Measurements from ENCODE around the gene YEATS4. TPM values are rescaled to one million over a fixed set of nuclear protein-coding genes. Genes with fewer than 3 reads are reported as not detected.
A peak's percentile ranks its signal among the peaks of the same experiment; 100 is the strongest.

Gene YEATS4
- total and polyA plus RNA-seq, 9 of the 15 experiments (the other 6 are each of a cell fraction or from before 2014, with no cell fraction given), result 25.9 to 92.2 (median 49.2) TPM

DNA sequence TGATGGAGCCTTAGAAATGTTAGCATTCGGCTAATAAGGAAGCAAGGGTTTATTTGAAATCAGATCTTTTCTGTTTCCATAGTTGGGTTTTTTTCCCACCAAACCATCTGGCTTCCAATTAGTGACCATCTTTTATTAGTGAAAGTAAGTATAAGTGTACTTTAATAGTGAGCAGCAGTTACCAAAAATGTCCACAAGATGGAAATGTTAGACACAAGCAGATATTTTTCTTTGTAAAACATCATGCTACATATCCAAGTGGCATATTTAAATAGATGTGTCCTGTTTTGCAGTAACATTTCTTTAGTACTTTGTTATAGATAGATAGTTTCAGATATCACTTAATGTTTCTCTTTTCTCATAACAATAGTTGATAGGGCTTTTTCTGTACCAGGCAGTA lies 28.8 kb downstream of the YEATS4 start (continued):
- TF ChIP-seq REST (IDR thresholded peaks at IDR 0.05; ENCODE audit: borderline replicate concordance), result peak; percentile 35; the same call in 1 of the 2 replicates
- no peak for TF ChIP-seq REST (CRISPR knock-in tag; IDR thresholded peaks at IDR 0.05; ENCODE audit: low read depth)
- TF ChIP-seq, protein P1, sequence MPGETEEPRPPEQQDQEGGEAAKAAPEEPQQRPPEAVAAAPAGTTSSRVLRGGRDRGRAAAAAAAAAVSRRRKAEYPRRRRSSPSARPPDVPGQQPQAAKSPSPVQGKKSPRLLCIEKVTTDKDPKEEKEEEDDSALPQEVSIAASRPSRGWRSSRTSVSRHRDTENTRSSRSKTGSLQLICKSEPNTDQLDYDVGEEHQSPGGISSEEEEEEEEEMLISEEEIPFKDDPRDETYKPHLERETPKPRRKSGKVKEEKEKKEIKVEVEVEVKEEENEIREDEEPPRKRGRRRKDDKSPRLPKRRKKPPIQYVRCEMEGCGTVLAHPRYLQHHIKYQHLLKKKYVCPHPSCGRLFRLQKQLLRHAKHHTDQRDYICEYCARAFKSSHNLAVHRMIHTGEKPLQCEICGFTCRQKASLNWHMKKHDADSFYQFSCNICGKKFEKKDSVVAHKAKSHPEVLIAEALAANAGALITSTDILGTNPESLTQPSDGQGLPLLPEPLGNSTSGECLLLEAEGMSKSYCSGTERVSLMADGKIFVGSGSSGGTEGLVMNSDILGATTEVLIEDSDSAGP (CRISPR knock-in tag; IDR thresholded peaks at IDR 0.05), result no peak
- TF ChIP-seq NFYB (IDR thresholded peaks at IDR 0.05; ENCODE audit: extremely low read depth, insufficient read length), result no peak
- TF ChIP-seq, protein P2, sequence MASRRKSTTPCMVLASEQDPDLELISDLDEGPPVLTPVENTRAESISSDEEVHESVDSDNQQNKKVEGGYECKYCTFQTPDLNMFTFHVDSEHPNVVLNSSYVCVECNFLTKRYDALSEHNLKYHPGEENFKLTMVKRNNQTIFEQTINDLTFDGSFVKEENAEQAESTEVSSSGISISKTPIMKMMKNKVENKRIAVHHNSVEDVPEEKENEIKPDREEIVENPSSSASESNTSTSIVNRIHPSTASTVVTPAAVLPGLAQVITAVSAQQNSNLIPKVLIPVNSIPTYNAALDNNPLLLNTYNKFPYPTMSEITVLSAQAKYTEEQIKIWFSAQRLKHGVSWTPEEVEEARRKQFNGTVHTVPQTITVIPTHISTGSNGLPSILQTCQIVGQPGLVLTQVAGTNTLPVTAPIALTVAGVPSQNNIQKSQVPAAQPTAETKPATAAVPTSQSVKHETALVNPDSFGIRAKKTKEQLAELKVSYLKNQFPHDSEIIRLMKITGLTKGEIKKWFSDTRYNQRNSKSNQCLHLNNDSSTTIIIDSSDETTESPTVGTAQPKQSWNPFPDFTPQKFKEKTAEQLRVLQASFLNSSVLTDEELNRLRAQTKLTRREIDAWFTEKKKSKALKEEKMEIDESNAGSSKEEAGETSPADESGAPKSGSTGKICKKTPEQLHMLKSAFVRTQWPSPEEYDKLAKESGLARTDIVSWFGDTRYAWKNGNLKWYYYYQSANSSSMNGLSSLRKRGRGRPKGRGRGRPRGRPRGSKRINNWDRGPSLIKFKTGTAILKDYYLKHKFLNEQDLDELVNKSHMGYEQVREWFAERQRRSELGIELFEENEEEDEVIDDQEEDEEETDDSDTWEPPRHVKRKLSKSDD (conservative IDR thresholded peaks at IDR 0.05; ENCODE audit: low read length), result no peak
- no peak for TF ChIP-seq ZNF589 (CRISPR knock-in tag; IDR thresholded peaks at IDR 0.05; ENCODE audit: low read depth)
- TF ChIP-seq, protein P3, sequence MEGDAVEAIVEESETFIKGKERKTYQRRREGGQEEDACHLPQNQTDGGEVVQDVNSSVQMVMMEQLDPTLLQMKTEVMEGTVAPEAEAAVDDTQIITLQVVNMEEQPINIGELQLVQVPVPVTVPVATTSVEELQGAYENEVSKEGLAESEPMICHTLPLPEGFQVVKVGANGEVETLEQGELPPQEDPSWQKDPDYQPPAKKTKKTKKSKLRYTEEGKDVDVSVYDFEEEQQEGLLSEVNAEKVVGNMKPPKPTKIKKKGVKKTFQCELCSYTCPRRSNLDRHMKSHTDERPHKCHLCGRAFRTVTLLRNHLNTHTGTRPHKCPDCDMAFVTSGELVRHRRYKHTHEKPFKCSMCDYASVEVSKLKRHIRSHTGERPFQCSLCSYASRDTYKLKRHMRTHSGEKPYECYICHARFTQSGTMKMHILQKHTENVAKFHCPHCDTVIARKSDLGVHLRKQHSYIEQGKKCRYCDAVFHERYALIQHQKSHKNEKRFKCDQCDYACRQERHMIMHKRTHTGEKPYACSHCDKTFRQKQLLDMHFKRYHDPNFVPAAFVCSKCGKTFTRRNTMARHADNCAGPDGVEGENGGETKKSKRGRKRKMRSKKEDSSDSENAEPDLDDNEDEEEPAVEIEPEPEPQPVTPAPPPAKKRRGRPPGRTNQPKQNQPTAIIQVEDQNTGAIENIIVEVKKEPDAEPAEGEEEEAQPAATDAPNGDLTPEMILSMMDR (IDR thresholded peaks at IDR 0.05 in 2 of 3, conservative IDR thresholded peaks at IDR 0.05 in 1 of 3; ENCODE audit: insufficient read depth in 2 of 3, low read depth in 1 of 3, low read length in 3 of 3), result peak in 2 of 3 experiments; percentile 7 to 55; a peak in 3 of 6 replicates
- TF ChIP-seq, protein P4, sequence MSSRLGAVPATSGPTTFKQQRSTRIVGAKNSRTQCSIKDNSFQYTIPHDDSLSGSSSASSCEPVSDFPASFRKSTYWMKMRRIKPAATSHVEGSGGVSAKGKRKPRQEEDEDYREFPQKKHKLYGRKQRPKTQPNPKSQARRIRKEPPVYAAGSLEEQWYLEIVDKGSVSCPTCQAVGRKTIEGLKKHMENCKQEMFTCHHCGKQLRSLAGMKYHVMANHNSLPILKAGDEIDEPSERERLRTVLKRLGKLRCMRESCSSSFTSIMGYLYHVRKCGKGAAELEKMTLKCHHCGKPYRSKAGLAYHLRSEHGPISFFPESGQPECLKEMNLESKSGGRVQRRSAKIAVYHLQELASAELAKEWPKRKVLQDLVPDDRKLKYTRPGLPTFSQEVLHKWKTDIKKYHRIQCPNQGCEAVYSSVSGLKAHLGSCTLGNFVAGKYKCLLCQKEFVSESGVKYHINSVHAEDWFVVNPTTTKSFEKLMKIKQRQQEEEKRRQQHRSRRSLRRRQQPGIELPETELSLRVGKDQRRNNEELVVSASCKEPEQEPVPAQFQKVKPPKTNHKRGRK (tag; IDR thresholded peaks at IDR 0.05), result no peak
